ENCODE data around the gene CBFA2T2.

The CBFA2T2 gene

GRCh38 chr20:33470866-33471265 lies 19.0 kb upstream of the CBFA2T2 start:
- ChIA-PET POLR2A (no interaction called here), CTCF (interaction anchor here (1.4 to 2.3 kb wide), 3 partner anchors 14 to 183 kb away, joined by 4 to 8 read pairs (median 6); no protein-coding TSS in a partner anchor)
- TF ChIP-seq, protein P1, sequence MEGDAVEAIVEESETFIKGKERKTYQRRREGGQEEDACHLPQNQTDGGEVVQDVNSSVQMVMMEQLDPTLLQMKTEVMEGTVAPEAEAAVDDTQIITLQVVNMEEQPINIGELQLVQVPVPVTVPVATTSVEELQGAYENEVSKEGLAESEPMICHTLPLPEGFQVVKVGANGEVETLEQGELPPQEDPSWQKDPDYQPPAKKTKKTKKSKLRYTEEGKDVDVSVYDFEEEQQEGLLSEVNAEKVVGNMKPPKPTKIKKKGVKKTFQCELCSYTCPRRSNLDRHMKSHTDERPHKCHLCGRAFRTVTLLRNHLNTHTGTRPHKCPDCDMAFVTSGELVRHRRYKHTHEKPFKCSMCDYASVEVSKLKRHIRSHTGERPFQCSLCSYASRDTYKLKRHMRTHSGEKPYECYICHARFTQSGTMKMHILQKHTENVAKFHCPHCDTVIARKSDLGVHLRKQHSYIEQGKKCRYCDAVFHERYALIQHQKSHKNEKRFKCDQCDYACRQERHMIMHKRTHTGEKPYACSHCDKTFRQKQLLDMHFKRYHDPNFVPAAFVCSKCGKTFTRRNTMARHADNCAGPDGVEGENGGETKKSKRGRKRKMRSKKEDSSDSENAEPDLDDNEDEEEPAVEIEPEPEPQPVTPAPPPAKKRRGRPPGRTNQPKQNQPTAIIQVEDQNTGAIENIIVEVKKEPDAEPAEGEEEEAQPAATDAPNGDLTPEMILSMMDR (IDR thresholded peaks at IDR 0.05; ENCODE audit: control extremely low read depth, extremely low read depth, low read depth, missing control alignments): no peak
- no peak for DNase-seq (ENCODE audit: extremely low spot score)

DNA sequence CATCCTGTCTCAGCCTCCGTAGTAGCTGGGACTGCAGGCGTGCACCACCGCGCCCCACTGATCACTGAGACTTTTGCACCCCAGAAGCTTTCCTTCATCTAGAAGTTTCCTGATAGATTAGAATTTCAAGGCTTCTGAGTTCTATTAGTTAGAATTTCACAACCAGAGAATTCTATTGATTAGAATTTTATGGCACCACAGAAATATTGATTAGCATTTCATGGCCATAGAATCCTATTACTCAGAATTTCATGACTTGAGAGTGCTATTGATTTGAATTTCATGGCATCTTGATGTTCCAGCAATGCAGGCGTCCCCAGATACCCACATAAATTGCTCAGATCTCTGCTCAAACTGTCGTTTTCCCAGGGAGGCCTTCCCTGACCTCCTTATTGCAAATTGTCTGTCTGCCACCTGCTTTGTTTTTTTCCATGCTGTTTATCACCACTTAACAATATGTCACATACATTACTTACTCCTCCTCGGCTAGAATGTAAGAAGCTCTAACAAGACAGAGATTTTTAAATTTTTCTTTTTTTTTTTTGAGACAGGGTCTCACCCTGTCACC lies 16.9 kb upstream of the CBFA2T2 start:
- no peak for DNase-seq (ENCODE audit: extremely low spot score)
- TF ChIP-seq, protein P1 (IDR thresholded peaks at IDR 0.05; ENCODE audit: control extremely low read depth, extremely low read depth, low read depth, missing control alignments): no peak
- ChIA-PET CTCF (interaction anchor here (0.9 to 1.7 kb wide), 3 partner anchors 9 to 20 kb away, joined by 3 to 4 read pairs (median 4); no protein-coding TSS in a partner anchor), POLR2A (no interaction called here)

DNA sequence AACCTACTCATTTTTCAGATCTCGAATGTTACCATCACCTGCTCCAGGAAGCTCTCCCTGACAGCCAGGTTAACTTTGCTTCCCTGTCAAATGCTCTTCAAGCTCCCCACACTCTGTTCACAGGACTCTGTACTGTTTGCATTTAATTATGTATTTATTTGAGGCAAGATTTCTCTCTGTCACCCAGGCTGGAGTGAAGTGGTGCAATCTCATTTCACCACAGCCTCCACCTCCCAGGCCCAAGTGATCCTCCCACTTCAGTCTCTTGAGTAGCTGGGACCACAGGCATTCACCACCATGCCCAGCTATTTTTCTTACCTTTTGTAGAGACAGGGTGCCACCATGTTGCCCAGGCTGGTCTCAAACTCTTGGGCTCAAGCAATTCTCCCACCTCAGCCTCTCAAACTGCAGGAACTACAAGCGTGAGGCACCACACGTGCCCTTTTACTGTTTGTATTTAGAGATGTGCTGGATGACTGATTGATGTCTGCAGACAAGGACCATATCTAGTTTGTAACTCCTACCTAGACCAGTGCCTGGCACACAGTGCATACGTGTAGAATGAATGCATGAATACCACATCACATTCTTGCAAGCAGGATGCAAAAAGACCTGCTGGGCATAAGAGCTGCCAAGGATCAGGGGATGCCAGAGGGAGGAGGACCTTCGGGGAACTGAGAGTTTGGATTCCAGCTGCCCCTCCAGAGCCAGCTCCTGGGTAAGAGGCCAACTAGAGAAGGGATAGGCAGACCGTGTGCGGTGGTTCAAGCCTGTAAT lies 15.6 kb upstream of the CBFA2T2 start:
- POLR2A ChIA-PET: no interaction called here
- TF ChIP-seq, protein P1 (IDR thresholded peaks at IDR 0.05; ENCODE audit: control extremely low read depth, extremely low read depth, low read depth, missing control alignments): no peak
- no peak for DNase-seq (ENCODE audit: extremely low spot score)
- CTCF ChIA-PET: interaction anchor here (1.0 to 1.8 kb wide), 4 partner anchors 10 to 194 kb away, joined by 3 to 6 read pairs (median 3); no protein-coding TSS in a partner anchor

DNA sequence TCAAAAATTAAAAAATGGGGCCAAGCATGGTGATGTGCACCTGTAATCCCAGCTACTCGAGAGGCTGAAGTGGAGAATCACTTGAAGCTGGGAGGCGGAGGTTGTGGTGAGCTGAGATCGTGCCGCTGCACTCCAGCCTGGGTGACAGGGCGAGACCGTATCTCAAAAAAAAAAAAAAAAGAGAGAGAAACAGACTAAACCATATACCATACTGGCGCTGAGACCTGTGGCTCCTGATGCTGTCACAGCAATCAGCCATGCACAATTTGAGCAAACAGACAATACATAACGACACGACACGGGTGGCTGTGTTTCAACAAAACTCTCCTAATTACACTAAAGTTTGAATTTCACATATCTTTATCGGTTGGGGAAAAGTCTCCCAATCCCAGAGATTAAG lies 14.9 kb upstream of the CBFA2T2 start:
- ChIA-PET POLR2A (no interaction called here), CTCF (interaction anchor here (1.0 to 1.8 kb wide), 3 partner anchors 18 to 193 kb away, joined by 3 to 6 read pairs (median 3); no protein-coding TSS in a partner anchor)
- no peak for DNase-seq (ENCODE audit: extremely low spot score)
- TF ChIP-seq, protein P1 (IDR thresholded peaks at IDR 0.05; ENCODE audit: control extremely low read depth, extremely low read depth, low read depth, missing control alignments): no peak

GRCh38 chr20:33475381-33476152 lies 14.3 kb upstream of the CBFA2T2 start:
- TF ChIP-seq, protein P1 (IDR thresholded peaks at IDR 0.05; ENCODE audit: control extremely low read depth, extremely low read depth, low read depth, missing control alignments): no peak
- no peak for DNase-seq (ENCODE audit: extremely low spot score)
- ChIA-PET POLR2A (no interaction called here), CTCF (interaction anchor here (1.8 kb wide), 1 partner anchor 192 kb away, joined by 6 read pairs; no protein-coding TSS in a partner anchor)

All from GM10248 (cell line).